A673 (cell line): ENCODE measurements around the gene C20orf144. TPM values are rescaled to one million over a fixed set of nuclear protein-coding genes. Genes with fewer than 3 reads are reported as not detected.

Source experiments
- BruUV-seq: library from RNA; stranded (reverse); fragments of 400-500 nt; replicated peaks from 2 replicates; lab custom pipeline; 2021; lab: Mats Ljungman, UMichigan
- CTCF ChIA-PET: fragments of 300-600 bp; sonication (Branson Sonifier 250); formaldehyde crosslinking; loops from one replicate; lab custom pipeline; 2022; ENCODE audit warnings: antibody characterized with exemption; lab: Charles Lee
- POLR2A ChIA-PET: fragments of 300-600 bp; sonication (Branson Sonifier 250); formaldehyde crosslinking; loops from one replicate; lab custom pipeline; 2022; ENCODE audit warnings: antibody characterized with exemption; ENCODE audit not compliant: low non-redundant PET; lab: Charles Lee
- DNase-seq: peaks from one replicate; pipeline ENCODE4 v3.0.0-alpha.2; 2015; ENCODE audit warnings: low spot score
- H3K27ac ChIP-seq: fragments of 200-600 bp; sonication (generic); 2 replicates; pipeline ENCODE4 v1.5.1; 2016; ENCODE audit warnings: mixed run types, low read depth, mild to moderate bottlenecking, mixed read lengths, antibody characterized with exemption, low read length; ENCODE audit not compliant: poor library complexity, severe bottlenecking
- H3K27me3 ChIP-seq: fragments of 200-600 bp; sonication (generic); replicated peaks from 2 replicates; pipeline ENCODE4 v1.6.1; 2017; ENCODE audit warnings: mixed run types, low read depth, mild to moderate bottlenecking, mixed read lengths, antibody characterized with exemption, low read length; ENCODE audit not compliant: insufficient read depth, poor library complexity
- H3K36me3 ChIP-seq: fragments of 200-600 bp; sonication (generic); 2 replicates; pipeline ENCODE4 v1.6.1; 2016; ENCODE audit warnings: mixed run types, mild to moderate bottlenecking, mixed read lengths, antibody characterized with exemption, low read length; ENCODE audit not compliant: insufficient read depth, poor library complexity, severe bottlenecking
- H3K4me1 ChIP-seq: fragments of 200-600 bp; sonication (generic); 2 replicates; pipeline ENCODE4 v1.6.1; 2017; ENCODE audit warnings: mixed run types, mild to moderate bottlenecking, mixed read lengths, antibody characterized with exemption, low read length; ENCODE audit not compliant: insufficient read depth, poor library complexity, severe bottlenecking
- H3K4me3 ChIP-seq: fragments of 200-600 bp; sonication (generic); 2 replicates; pipeline ENCODE4 v1.5.1; 2016; ENCODE audit warnings: low read depth, mixed run types, mild to moderate bottlenecking, mixed read lengths, low read length; ENCODE audit not compliant: poor library complexity, severe bottlenecking
- H3K9me3 ChIP-seq: fragments of 200-600 bp; sonication (generic); 2 replicates; pipeline ENCODE4 v1.6.1; 2016; ENCODE audit warnings: mixed run types, low read depth, mild to moderate bottlenecking, mixed read lengths, antibody characterized with exemption, low read length; ENCODE audit not compliant: poor library complexity, severe bottlenecking
- EZH2 ChIP-seq: fragments of 200-600 bp; sonication (generic); IDR thresholded peaks from 2 replicates; pipeline ENCODE4 v1.6.1; 2017; ENCODE audit warnings: borderline replicate concordance, low read depth, mild to moderate bottlenecking, mixed read lengths, antibody characterized with exemption, low read length; ENCODE audit not compliant: poor library complexity, severe bottlenecking
- intact Hi-C: fragments of 100-400 bp; cut with micrococcal nuclease; formaldehyde crosslinking; loops from one replicate; pipeline ENCODE4 v1.10.0; 2022; ENCODE audit not compliant: unreplicated experiment
- total RNA-seq: library from RNA; stranded (reverse); gene quantifications from 2 replicates; pipeline ENCODE4 v1.2.3, GENCODE V29; 2021
- TF ChIP-seq, protein P1 (sequence below): fragments of 300-800, 200-600 bp; sonication (generic); conservative IDR thresholded peaks from 2 replicates; pipeline ENCODE4 v1.5.1; 2017; ENCODE audit warnings: low read depth, mild to moderate bottlenecking, antibody characterized with exemption, low read length, moderate library complexity, mixed read lengths

Gene C20orf144
- total RNA-seq, 1 experiment from 2014 or later = 0.13 TPM

DNA sequence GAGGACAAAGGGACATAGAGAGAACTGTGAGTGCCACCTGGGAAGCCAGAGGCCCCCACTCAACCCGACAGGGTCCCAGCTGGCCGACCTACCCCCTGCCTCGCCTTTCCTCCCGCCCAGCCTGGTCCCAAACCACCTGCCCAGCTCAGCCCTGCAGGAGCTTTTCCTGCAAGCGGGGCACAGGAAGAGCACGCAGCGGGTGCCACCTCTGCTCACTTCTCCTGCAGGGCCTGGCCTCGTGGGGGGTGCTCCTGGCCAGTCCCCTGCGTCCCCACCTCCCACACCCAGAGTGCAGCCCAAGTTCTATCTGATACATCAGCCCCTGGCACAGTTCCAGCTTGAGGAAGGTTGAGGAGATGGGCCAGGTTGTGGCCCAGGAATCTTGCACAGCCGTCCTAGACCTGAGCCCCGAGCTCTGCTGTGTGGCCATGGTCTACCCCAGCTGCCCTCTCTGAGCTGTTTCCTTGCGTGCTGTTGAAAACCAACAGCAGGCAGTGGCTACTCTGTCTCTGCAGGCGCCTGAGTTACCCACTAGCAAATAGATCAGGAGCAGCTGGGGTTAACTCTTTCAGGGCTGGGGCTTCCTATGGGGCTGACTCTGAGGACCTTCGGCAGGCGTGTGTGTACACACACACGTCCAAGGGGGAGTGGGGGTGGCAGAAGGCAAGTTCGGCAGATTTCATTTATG is 10.4 kb downstream of the C20orf144 start:
- BruUV-seq = no TSS peak
- peak overlapping the region; percentile 78 for H3K4me3 ChIP-seq
- no peaks in the 10 kb centered on the region for H3K9me3 ChIP-seq
- DNase-seq = peak; percentile 89
- POLR2A ChIA-PET = interaction anchor here (1.3 kb wide), 1 partner anchor 12 kb away, joined by 6 read pairs; no protein-coding TSS in a partner anchor
- TF ChIP-seq, protein P1, sequence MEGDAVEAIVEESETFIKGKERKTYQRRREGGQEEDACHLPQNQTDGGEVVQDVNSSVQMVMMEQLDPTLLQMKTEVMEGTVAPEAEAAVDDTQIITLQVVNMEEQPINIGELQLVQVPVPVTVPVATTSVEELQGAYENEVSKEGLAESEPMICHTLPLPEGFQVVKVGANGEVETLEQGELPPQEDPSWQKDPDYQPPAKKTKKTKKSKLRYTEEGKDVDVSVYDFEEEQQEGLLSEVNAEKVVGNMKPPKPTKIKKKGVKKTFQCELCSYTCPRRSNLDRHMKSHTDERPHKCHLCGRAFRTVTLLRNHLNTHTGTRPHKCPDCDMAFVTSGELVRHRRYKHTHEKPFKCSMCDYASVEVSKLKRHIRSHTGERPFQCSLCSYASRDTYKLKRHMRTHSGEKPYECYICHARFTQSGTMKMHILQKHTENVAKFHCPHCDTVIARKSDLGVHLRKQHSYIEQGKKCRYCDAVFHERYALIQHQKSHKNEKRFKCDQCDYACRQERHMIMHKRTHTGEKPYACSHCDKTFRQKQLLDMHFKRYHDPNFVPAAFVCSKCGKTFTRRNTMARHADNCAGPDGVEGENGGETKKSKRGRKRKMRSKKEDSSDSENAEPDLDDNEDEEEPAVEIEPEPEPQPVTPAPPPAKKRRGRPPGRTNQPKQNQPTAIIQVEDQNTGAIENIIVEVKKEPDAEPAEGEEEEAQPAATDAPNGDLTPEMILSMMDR = no peak
- TF ChIP-seq EZH2 = no peak
- intact Hi-C loops = no loop called here
- H3K27me3 ChIP-seq = no peaks in the 10 kb centered on the region
- H3K36me3 ChIP-seq = peaks cover 25% of the 10 kb centered on the region
- H3K27ac ChIP-seq = peak overlapping the region; percentile 88
- CTCF ChIA-PET = interaction anchor here (1.3 kb wide), 1 partner anchor 59 kb away, joined by 3 read pairs; the partner anchor contains the start of gene ZNF341
- H3K4me1 ChIP-seq = peaks cover 37% of the 10 kb centered on the region

DNA sequence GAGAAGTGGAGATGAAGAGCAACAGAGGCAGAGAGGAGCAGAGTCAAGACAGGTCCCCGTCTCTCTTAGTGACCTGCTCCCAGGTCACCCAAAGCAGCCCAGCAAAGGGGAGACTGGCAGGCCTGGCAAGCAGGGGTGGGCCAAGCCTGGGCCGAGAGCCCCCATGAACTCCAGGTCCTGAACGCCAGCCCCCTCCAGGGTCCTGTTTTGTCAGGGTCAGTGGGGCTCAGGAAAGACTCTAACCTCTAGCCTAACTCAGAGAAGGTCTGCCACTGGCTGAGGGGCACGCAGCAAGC is 10.9 kb downstream of the C20orf144 start:
- Histone ChIP-seq H3K4me3 (peak overlapping the region; percentile 78), H3K27me3 (no peaks in the 10 kb centered on the region), H3K4me1 (peaks cover 32% of the 10 kb centered on the region), H3K27ac (peak overlapping the region; percentile 88), H3K9me3 (no peaks in the 10 kb centered on the region), H3K36me3 (peaks cover 25% of the 10 kb centered on the region)
- ChIA-PET CTCF (interaction anchor here (1.3 kb wide), 1 partner anchor 59 kb away, joined by 3 read pairs; the partner anchor contains the start of gene ZNF341), POLR2A (interaction anchor here (1.3 kb wide), 1 partner anchor 12 kb away, joined by 6 read pairs; no protein-coding TSS in a partner anchor)
- no peak for TF ChIP-seq EZH2
- TF ChIP-seq, protein P1 = no peak
- intact Hi-C loops = no loop called here
- no TSS peak for BruUV-seq
- no peak for DNase-seq

DNA sequence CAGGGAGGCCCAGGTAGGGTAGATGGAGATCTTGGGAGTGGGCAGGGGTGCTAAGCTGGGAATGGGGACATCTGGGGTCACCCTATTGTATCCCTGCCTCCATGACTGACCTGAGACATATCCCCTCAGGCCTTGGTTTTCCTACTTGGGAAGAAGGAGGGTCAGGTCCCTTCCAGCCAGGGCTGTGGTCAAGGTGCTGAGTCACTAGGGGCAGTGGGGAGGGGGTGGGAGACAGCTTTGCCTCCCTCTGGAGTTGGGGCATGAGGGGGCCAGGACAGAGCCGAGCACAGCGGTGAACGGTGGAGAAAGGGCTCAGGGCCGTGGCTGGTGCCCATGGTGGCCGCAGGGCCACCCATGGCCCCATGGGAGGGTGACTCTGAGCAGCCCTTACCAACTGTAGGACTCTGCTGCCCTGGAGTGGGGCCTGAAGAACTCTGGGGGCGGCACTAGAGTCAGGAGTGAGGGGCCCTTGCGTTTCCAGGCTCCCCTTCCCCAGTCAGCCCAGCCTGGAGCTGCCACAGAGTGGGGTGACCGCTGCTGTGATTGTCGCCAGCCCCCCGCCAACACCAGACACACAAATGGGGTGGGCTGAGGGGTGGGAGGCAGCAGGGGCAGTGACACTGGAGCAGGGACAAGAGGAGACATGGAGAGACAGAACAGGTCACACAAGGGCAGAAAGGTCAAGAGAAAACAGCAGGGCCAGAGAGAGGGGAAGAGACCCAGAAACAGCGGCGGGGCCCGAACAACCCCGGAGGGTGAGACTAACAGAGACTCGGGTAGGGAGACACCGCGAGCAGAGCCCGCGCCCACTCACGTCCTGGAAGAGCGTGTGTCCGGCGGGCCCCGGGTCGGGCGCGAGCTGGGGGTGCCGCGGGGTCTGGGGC is 11.5 kb downstream of the C20orf144 start:
- H3K4me1 ChIP-seq = peaks cover 31% of the 10 kb centered on the region
- no peaks in the 10 kb centered on the region for H3K9me3 ChIP-seq
- intact Hi-C loops = no loop called here
- H3K27ac ChIP-seq = peak overlapping the region; percentile 88
- H3K36me3 ChIP-seq = peaks cover 21% of the 10 kb centered on the region
- H3K27me3 ChIP-seq = no peaks in the 10 kb centered on the region
- no peak for DNase-seq
- ChIA-PET POLR2A (interaction anchor here (0.6 kb wide), 1 partner anchor 1942 kb away, joined by 17 read pairs; the partner anchor contains the start of gene SPAG4), CTCF (no interaction called here)
- no peak for TF ChIP-seq EZH2
- TF ChIP-seq, protein P1 = no peak
- H3K4me3 ChIP-seq = peak overlapping the region; percentile 78
- BruUV-seq = no TSS peak
